NCI-H446 (cell line): ENCODE measurements around the gene HIP1.
"Not testable (repeated sequence)": the region's sequence is repeated elsewhere in the genome, so short reads cannot be mapped to it uniquely, and the experiment has no call there.

Experiments
- DNase-seq, 2 experiments: peaks; one replicate each; lab custom pipeline; 2025; lab: John Stamatoyannopoulos, UW

Gene HIP1

DNA sequence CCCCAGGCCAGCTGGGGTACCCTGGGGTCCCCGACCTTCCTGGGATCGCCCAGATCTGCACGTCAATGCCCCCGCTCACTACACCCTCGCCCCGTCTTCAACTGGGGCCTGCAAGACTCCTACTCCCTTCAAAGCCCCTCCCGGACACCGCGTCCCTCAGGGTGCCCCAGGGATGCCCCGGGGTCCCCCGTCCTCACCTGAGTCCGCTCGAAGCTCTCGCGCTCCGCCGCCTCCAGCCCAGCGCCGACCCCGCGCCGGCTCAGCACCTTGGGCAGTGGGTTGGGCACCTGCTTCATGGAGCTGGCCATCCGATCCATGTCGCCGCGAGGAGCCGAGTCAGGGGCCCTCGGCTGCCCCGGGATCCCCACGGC is at the start of gene HIP1:
Gene HIP1 (minus strand): TSS at position 338 of the 371 bp plus-strand sequence. CDS start 21 bp downstream, at position 317.
- no peak for DNase-seq

DNA sequence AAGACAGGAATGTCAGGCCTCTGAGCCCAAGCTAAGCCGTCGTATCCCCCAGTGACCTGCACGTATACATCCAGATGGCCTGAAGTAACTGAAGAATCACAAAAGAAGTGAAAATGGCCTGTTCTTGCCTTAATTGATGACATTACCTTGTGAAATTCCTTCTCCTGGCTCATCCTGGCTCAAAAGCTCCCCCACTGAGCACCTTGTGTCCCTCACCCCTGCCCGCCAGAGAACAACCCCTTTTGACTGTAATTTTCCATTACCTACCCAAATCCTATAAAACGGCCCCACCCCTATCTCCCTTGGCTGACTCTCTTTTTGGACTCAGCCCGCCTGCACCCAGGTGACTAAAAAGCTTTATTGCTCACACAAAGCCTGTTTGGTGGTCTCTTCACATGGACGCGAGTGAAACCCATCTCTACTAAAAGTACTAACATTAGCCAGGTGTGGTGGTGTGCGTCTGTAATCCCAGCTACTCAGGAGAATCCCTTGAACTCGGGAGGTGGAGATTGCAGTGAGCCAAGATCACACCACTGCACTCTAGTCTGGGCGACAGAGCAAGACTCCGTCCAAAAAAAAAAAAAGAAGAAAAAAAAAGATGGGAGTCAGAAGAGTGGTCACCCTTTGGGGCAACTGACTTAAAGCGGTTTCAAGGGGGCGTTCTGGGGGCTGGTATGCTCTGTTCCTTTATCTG is 49.6 kb upstream of the HIP1 start:
- not testable (repeated sequence) for DNase-seq

DNA sequence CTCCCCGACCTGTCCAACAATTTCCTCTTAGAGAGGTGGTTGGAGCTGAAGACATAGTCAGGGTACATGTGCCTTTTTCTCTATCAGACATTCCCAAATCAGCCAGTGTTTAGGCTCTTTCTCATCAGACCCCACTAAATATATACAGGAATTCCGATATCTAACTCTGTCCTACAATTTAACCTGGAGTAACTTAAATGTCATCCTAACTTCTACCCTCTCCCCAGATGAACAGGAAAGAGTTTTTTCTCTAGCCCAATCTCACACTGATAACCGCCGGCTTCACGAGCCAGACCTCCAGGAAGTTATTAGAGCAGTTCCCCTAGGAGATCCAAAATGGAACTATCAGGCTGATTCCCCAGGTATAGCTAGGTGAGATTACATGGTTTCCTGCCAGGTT is 44.3 kb upstream of the HIP1 start:
- not testable (repeated sequence) for DNase-seq

DNA sequence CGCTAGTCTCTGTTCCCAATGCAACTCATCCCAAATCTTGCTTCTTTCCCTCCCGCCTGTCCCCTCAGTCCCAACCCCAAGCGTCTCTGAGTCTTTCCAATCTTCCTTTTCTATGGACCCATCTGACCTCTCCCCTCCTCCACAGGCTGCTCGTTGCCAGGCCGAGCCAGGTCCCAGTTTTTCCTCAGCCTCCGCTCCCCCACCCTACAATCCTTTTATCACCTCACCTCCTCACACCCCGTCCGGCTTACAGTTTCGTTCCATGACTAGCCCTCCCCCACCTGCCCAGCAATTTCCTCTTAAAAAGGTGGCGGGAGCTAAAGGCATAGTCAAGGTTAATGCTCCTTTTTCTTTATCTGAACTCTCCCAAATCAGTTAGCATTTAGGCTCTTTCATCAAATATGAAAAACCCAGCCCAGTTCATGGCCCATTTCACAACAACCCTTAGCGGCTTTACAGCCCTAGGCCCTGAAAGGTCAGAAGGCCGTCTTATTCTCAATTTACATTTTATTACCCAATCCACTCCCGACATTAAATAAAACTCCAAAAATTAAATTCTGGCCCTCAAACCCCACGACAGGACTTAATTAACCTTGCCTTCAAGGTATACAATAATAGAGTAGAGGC is 42.0 kb upstream of the HIP1 start:
- not testable (repeated sequence) for DNase-seq

DNA sequence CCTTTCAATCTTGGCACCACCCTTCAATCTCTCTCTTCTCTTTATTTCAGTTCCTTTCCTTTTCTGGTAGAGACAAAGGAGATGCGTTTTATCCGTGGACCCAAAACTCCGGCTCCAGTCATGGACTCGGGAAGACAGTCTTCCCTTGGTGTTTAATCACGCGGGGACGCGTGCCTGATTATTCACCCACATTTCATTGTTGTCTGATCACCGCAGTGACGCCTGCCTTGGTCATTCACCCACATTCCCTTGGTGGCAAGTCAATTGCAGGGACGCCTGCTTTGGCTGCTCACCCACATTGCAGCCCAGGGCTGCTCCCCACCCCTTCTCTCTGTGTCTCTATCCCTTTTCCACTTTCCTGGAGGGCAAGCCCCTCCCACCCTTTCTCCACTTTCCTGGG is 40.8 kb upstream of the HIP1 start:
- not testable (repeated sequence) for DNase-seq

DNA sequence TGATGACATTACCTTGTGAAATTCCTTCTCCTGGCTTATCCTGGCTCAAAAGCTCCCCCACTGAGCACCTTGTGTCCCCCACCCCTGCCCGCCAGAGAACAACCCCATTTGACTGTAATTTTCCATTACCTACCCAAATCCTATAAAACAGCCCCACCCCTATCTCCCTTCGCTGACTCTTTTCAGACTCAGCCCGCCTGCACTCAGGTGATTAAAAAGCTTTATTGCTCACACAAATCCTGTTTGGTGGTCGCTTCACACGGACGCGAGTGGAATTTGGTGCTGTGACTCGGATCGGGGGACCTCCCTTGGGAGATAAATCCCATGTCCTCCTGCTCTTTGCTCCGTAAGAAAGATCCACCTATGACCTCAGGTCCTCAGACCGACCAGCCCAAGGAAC is 40.3 kb upstream of the HIP1 start:
- not testable (repeated sequence) for DNase-seq

DNA sequence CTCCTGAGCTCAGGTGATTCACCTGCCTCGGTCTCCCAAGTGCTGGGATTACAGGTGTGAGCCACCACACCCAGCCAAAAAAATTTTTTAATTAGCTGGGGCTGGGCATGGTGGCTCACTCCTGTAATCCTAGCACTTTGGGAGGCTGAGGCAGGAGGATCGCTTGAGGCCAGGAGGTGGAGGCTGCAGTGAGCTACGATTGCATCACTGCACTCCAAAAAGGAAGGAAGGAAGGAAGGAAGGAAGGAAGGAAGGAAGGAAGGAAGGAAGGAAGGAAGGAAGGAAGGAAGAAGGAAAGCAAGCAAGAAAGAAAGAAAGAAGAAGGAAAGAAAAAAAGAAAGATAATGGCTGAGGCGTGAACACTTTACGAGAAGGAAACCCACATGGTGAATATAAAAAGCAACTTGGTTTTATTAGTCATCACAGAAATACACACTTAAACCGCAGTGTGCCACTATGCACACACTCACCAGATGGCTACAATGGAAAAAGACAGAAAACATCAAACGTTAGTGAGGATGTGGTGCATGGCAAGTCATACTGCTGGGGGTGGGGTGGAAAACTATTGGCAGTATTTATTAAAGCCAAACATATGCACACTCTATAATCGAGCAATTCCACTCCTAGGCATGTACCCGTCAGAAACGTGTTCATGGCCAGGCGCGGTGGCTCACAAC is 37.7 kb upstream of the HIP1 start:
- DNase-seq, result peak in 1 of 2 experiments; percentile 33

DNA sequence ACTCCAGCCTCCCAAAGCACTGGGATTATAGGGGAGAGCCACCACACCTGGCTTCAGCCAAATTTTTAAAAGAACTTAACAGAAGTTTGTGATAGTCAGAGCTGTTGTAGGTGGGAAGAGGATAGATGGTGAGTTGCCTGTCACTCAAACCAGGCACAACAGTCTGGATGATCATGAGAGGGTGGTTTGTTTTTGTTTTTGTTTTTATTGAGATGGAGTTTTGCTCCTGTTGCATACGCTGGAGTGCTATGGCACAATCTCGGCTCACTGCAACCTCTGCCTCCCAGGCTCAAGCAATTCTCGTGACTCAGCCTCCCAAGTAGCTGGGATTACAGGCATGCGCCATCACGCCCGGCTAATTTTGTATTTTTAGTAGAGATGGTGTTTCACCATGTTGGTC is 35.2 kb upstream of the HIP1 start:
- not testable (repeated sequence) for DNase-seq

DNA sequence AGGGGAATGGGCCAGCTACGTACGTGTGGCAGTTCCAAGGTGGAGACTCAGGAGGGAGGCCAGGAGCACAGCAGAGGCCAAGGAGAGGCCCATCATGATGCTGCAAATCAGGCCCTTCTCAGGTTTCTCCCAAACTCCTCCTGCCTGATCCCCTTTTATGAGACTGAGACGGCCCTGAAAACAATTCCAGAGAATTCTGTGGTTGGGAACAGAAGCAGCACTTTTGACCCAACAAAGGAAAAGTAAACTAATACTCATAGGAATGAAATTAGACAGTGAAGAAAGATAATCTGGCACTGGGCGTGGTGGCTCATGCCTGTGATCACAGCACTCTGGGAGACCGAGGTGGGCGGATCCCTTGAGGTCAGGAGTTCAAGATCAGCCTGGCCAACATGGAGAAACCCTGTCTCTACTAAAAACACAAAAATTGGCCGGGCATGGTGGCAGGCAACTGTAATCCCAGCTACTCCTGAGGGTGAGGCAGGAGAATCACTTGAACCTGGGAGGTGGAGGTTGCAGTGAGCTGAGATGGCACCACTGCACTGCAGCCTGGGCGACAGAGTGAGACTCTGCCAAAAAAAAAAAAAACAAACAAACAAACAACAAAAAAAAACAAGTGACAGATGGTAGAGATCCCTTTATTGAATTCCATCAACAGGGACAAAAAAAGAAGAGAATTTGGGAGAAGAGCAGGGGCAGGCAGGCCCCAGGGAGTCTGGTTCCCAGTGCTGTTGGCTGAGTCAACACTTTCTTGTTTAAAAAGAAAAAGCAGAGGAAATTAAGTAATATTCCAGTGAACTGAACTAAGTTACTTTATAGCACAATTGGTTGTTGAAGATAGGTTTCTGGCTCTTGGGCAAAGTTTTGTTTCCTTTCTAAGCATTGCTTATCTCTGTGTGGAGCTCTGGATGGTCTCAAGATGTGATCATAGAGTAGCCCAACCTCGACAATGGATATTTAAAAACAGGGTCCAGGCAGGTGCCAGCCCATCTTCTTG is 33.6 kb upstream of the HIP1 start, which contains the start of gene CCL26:
Gene CCL26 (minus strand): TSS at position 131 of the 997 bp plus-strand sequence. CDS start 35 bp downstream, at position 96.
- no peak for DNase-seq

DNA sequence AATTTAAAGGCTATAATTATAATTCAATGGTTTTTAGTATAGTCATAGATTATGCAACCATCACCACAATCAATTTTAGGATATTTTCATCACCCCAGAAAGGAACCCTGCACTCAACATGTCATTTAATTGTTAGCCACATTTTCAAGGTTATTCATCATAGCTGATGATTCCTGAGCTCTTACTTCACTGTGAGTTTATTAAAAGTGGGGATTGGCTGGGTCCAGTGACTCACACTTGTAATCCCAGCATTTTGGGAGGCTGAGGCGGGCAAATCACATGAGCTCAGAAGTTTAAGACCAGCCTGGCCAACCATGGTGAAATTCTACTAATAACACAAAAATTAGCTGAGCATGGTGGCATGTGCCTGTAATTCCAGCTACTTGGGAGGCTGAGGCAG is 32.5 kb upstream of the HIP1 start:
- DNase-seq, result no peak

DNA sequence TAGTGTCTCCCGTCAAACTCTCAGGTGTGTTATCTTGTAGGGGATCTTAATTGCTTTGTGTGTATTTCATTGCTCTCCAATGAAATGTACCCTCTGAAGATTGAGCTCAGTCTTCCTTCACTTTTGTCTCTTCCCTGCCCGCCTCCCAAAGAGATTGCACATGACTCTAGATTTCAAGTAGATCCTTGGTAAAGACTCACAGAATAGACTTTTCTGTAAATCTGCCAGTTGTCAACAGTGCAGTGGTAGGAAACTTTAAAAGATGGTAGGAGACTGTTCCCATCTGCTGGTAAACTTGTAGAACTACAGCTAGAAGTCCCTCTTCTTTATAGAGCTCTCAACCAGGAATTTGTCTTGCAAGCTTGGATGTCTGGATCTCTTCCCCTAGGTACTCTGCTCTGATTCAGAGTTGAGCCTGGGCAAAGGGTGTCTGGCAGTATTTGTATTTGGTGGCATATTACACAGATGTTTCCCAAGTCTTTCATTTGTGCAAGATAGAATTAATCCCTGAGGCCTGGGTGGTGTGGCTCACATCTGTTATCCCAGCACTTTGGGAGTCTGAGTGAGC is 23.7 kb upstream of the HIP1 start:
- DNase-seq, result peak in 1 of 2 experiments; percentile 44

DNA sequence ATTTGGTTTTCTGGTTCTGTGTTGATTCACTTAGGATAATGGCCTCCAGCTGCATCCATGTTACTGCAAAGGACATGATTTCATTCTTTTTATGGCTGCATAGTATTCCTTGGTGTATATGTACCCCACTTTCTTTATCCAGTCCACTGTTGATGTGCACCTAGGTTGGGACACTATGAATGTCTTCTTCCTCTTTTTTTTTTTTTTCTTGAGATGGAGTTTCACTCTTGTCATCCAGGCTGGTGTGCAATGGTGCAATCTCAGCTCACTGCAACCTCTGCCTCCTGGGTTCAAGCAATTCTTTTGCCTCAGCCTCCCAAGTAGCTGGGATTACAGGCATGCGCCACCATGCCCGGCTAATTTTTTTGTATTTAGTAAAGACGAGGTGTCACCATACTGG is 23.1 kb upstream of the HIP1 start:
- DNase-seq, result not testable (repeated sequence)

DNA sequence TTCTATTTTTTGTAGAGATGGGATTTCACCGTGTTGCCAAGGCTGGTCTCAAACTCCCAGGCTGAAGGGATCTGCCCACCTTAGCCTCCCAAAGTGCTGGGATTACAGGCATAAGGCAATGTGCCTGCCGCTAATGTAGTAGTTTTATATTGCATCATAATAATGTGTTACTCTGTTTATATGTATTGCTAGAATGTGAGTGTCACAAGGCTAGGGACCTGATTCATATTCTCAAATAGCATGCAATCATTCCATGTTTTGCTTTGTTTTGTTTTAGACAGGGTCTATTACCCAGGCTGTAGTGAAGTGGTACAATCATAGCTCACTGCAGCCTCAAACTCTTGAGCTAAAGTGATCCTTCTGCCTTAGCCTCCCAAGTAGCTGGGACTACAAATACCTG is 19.8 kb upstream of the HIP1 start:
- DNase-seq, result no peak

DNA sequence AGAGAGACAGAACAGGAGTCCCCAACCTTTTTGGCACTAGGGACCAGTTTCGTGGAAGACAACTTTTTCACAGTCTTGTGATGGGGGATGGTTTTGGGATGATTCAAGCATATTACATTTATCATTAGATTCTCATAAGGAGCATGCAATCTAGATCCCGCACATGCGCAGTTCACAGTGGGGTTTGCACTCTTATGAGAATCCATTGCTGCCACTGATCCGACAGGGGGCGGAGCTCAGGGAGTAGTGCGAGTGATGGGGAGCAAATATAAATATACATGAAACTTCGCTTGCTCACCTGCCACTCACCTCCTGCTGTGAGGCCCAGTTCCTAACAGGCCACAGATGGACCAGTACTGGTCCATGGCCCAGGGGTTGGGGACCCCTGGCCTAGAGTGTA is 19.1 kb upstream of the HIP1 start:
- DNase-seq, result no peak

DNA sequence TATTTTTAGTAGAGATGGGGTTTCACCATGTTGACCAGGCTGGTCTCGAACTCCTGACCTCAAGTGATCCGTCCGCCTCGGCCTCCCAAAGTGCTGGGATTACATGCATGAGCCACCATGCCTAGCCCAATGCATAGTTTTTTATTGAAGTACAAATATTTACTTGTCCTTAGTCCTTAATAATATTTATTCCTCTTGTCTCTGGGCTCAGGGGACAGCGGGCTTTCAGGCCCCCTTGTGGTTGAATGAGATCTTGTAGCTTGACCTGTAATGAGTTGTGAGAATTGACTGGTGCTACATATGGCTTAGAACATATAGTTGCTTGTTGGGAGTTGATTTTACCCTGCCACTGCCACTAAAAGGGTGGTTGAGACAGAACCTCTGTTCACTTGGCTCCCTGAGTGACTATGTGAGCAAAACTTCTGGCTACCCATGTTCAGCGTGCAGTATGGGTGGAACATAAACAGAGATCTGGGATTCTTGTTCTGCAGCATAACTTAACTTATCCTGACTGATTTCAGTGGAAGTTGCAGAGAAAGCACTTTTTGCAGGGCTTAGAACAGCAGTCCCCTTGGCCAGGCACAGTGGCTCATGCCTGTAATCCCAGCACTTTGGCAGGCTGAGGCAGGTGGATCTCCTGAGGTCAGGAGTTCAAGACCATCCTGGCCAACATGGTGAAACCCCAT is 18.4 kb upstream of the HIP1 start:
- no peak for DNase-seq

DNA sequence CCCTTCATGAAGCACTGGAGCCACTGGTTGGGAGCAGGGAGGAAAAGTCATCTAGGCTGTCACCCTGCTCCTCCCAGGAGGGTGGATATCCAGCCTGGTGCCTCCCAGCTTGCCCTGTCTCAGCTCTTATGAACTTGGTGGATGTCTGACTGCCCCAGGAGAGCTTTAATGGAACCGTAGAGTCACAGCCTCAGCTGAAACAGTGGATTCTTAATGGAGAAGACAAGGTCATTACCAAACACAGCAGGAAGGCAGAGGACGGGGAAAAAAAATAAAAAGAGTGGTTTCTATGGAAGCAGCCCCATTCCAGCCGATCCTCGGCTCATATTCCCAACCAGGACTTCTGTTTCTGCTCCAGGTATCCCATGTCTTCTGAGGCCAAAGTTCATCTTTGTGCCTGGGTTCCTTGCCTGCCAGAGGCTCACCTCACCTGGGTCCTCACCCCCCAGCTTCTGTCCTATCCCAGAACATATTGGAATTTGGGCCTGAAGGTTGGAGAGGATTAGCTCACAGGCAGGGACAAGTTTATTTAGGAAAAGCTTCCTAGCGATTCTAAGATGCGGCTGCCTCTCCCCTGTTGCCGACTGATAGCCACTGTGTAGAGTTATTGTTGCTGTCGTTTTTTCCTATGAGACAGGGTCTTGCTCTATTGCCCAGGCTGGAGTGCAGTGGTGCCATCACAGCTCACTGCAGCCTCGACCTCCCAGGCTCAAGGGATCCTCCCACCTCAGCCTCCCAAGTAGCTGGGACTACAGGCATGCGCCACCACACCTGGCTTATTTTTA is 17.7 kb upstream of the HIP1 start:
- DNase-seq, result no peak

DNA sequence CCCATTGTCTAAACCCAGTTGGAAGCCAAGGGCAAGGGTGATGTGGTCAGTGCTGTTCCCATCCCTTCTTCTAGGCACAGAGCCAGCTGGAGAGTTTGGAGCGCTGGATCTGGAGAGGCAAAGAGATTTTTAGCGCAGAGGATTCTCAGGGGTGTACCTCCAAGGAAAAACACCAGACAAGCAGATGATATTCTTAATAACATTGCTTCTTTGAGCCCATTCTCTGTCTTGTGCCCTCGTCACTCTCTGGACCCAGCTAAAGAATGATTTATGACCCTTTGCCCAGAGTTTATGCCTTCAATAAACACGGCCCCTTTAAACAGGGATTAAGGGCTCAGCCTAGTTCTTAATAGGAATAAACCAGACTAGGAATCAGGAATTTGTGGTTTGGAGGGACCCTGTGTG is 4.7 kb upstream of the HIP1 start:
- no peak for DNase-seq

DNA sequence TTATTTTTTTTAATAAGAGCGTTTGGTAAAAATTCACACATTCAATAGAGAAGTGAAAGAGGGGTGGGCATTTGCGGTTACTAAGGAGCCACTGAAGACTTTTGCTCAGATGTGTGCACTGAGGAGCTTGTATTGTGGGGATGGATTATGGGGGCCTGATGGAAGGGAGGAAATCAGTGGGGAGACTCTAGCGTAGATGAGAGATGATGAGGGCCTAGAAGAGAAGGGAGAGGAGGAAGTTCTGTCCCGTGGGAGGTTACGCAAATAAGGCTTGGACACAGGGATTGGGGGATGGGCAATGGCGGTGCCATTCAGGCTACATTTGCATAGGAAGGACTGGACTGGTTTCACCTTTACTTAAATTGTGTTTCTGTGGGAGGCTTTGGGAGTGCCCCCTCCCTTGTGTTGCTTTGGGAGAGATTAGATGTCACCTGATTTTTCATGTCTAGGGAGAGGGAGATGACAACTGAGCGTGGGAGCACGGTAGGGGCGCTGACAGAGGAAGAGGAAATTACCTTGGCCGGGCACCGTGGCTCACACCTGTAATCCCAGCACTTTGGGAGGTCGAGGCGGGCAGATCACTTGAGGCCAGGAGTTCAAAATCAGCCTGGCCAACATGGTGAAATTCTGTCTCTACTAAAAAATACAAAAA is 2.2 kb upstream of the HIP1 start:
- DNase-seq, result no peak

DNA sequence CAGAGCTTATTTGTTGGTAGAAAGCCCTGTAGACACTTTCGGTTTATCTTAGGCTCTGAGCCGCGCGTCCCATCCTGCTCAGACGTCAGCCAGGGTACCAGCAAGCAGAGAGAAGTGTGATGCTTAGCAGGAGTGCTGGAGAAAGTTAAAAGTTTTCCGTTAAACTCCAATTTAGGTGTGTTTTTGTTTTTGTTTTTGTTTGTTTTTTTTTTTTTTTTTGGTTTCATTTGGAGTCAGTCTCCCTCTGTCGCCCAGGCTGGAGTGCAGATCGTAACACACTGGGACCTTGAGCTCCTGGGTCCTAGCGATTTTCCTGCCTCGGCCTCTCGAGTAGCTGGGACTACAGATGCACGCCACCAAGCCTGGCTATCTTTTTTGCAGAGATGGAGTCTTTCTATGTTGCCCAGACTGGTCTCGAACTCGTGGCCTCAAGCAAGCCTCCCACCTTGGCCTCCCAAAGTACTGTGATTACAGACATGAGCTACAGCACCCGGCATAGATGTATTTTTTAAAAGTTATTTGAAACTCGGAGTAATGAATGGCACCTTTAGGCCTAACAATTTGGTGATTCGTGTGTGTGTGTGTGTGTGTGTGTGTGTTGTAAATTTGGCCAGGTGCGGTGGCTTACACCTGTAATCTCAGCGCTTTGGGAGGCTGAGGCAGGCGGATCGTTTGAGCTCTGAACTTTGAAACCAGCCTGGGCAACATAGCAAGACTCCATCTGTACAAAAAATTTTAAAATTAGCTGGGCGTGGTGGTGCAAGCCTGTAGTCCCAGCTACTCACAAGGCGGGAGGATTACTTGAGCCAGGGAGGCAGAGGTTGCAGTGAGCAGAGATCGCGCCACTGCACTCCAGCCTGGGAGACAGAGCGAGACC is 1.3 kb upstream of the HIP1 start:
- no peak for DNase-seq
